HG02870 (cell line): ENCODE measurements around the gene HAVCR1.
A peak's percentile ranks its signal among the peaks of the same experiment; 100 is the strongest.
"Not testable (repeated sequence)": the region's sequence is repeated elsewhere in the genome, so short reads cannot be mapped to it uniquely, and the experiment has no call there.

Experiments
- ATAC-seq: cut with Tn5 transposase; IDR thresholded peaks from one replicate; pipeline ENCODE4 v1.9.1; 2021; ENCODE audit warnings: mild to moderate bottlenecking, moderate library complexity; ENCODE audit not compliant: unreplicated experiment

HAVCR1 gene

DNA sequence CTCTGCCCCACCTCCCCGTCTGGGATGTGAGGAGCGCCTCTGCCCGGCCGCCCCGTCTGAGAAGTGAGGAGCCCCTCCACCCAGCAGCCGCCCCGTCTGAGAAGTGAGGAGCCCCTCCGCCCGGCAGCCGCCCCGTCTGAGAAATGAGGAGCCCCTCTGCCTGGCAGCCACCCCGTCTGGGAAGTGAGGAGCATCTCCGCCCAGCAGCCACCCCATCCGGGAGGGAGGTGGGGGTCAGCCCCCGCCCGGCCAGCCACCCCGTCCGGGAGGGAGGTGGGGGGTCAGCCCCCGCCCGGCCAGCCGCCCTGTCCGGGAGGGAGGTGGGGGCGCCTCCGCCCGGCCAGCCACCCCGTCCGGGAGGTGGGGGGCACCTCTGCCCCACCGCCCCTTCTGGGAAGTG is 44.8 kb downstream of the HAVCR1 start:
- ATAC-seq, result not testable (repeated sequence)

DNA sequence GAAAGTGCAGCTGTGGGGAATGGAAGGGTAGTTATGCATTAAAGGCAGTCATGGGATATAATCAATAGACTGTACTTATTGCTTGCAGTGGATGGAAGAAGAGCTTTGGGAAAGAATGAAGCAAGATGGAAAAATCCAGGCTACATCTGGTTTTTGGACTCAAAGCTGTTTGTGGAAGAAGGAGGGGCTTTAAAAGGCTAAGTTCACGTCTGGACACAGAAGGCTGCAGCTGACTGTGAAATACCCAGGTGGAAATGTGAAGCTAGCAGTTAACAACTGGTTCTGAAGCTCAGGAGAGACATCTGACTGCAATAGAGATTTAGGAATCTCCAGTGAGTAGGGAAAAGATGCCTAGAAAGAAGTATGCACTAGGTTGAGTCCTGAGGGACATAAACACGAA is 52.7 kb downstream of the HAVCR1 start:
- ATAC-seq, result no peak

DNA sequence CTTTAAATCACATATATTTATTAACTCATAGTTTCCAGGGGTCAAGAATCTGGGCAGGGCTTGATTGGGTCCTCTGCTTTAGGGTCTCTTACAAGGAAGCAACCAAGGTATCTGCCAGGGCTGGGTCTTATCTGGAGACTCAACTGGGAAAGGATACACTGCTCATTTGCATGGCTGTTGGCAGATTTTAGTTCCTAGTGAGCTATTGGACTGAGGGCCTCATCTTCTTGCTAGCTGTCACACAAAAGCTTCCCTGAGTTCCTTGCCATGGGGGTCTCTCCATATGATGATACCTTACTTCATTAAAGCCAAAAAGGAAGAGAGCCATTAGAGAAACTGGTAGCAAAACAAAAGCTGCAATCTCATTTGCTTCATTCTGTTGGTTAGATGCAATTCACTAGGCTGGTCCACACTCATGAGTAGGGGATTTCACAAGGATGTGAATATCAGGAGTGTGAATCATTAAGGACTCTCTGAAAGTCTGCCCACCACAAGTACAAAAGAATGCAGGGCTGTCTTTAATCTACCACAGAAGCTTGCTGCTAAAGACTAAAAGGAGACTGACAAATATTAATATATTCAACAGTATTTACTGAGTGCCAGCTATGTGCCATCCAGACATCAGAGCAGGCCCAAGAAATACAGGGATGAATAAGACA is 53.9 kb downstream of the HAVCR1 start:
- peak; percentile 81 for ATAC-seq

DNA sequence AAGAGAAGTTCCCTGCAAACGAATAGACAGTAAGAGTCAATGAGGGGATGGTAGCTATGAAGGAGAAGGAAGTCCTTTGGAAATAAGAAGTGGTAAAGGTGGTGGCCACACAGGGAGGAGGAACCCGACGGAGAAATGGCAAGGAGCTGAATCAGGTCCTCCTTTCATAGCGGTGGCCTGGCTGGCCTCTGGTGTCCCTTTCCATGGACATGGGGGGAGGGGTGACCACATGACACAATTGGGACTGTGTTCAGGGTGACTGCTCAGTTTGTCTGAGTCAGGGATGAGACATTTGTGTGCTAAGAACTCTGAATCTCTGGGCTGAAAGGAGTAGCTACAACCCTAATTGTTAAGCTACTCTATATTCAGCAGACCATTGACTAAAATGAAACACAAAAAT is 67.2 kb downstream of the HAVCR1 start:
- ATAC-seq, result no peak

DNA sequence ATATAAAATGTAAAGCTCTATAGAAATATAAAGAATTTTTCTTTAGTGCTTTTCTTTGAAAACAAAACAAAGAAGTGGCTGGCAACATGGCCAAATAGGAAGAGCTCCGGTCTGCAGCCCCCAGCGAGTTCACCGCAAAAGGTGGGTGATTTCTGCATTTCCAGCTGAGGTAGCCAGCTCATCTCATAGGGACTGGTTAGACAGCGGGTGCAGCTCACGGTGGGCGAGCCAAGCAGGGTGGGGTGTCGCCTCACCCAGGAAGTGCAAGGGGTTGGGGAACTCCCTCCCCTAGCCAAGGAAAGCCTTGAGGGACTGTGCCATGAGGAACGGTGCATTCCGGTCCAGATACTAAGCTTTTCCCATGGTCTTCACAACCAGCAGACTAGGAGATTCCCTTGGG is 74.9 kb downstream of the HAVCR1 start:
- ATAC-seq, result no peak

DNA sequence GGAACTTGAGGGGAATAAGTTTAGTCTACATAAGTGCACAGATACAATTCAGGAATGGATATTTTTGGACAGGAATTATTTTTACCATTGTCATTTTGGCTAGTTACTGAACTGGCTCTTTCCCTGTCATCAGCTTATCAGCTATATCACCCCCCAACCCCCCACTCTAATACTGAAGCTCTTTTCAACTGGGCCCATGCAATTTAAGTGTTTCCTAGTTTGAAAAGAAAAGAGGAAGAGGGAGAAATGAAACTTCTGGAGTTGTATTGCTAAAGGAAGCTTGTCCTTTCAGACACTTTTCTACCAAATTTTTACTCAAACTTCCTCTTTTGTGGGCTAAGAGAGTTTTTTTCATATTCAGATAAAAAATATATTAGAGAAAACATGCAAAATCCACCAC is 77.4 kb downstream of the HAVCR1 start:
- ATAC-seq, result no peak
